Islet of Langerhans (tissue), 1 donor: ENCODE results near the gene MRPL42.
"Not testable (repeated sequence)": the region's sequence is repeated elsewhere in the genome, so short reads cannot be mapped to it uniquely, and the experiment has no call there.

ENCODE experiments used
- FAIRE-seq: peaks from one replicate; lab custom pipeline; 2011; peaks lifted over from hg19 to GRCh38; lab: Jason Lieb, UNC

MRPL42 gene

DNA sequence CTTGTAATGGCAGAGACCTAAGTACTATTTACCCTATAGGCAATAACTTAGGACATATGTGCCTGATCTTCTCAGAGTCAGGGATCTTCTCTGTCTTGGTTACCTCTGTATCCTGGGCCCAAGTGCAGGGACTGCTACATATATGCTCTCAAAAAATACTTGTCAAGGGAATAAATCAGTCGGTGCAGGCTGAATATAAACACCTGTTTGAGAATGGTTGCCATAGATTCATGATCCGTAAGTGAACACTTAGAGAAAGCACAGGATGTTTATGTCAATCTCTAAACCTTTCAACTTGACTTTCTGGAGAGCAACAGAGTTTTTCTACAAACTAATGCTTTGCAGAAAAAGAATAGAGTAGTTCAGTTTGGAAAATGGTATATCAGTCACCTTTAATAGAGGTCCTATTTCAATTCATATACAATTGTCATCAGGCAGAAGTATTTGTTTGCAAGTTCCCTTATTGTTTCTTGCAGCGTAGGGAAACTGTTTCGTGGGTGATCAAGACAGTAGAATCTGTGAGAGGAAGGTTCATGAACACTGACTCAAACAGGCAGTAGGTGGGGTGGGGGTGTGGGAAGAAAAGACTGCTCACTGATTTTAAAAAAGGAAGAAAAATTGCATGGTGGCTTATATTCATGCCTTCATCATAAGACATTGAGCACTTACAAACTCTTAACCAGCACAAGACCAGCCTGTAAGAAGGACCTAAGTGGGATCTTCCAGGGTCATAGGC lies 19.6 kb upstream of the MRPL42 start:
- no peak for FAIRE-seq

DNA sequence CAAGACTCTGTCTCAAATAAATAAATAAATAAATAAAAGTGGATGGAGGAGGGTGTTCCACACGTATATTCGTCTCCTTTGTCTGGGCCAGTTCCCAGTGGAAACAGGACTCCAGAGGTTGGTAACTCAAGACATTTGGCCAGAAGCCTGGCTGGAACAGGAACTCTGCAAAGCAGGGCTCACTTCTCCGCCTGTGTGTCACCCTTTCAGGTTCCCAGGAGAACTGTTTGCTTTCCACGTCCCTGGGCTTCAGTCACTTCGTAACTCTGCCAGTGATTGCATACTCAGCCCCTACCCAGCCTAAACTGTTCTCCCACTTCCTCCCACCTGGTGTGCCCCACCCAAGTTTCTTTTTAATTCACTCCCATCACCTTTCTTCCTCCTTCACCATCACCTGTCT lies 18.5 kb upstream of the MRPL42 start:
- FAIRE-seq = no peak

DNA sequence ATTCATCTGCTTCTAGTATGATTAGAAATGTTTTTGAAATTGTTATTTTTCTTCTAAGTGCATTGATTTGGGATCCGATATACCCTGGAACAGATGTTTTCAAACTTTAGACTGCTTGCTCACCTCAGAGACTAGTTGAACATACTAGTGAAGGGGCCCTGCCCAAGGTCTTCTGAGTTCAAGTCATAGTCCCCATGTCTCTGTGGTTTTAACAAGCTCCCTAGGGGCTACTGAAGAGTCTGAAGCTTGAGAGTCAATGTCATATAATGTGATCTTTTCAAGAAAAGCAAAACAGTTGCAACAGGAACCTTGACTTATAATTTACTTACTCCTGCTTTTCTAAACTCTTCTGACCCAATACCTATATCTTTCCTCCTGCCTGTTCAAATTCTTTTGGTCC lies 18.0 kb upstream of the MRPL42 start:
- FAIRE-seq = no peak

DNA sequence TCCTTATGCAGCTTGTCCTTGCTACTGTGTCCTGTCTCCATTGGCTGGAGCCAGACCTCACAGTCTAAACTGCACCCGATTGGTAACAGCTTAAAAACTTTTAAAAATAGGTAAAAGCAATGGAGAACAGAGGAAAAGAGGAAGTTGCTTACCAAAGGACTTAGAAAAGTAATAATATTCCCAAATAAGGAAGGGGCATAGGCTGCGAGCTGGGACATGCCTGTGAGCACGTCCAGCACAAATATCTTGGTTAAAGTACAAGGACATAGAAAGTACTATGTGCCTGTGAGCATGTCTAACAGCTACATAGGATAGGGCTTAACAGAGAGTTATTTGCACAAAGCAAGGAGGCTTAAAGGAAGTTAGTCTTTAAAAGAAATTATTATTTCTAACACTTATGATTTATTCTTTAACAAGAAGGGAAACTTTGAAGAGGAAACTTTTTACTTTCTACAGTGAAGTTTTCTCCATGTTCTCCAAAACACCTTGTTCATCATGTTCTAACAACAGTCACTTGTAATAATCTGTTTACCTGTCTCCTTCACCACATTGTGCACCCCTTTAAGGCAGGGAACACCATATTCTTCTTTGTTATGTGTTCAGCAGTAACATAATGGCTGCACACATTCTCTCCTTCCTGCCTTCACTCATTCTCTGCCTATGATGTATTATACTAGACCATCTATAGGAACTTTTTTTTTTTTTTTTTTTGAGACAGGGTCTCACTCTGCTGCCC lies 15.7 kb upstream of the MRPL42 start:
- no peak for FAIRE-seq

DNA sequence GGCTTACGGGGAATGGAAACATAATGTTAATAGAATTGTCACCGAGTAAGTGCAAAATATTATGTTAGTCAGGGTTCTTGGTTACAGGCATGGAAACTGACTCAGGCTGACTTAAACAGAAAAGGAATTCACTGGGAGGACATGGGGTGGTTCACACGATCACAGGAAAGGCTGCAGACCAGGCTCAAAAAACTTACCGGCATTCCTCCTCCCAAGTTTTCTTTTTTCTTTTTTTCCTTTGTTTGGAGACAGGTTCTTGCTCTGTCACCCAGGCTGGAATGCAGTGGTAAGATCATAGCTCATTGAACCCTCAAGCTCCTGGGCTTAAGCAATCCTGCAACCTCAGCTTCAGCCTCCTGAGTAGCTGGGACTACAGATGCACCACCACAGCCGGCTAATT lies 13.7 kb upstream of the MRPL42 start:
- no peak for FAIRE-seq

DNA sequence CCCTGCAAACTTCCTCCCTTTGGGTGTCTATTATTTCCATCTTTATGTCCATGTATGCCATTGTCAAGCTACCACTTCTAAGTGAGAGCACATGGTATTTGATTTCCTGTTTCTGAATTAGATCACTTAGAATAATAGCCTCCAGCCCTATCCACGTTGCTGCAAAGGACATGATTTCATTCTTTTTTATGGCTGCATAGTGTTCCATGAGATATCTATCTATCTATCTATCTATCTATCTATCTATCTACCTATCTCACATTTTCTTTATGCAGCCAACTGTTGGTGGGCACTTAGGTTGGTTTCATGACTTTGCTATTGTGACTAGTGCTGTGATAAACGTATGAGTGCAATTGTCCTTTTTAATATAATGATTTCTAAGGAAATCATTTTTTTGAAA lies 11.2 kb upstream of the MRPL42 start:
- FAIRE-seq = no peak

DNA sequence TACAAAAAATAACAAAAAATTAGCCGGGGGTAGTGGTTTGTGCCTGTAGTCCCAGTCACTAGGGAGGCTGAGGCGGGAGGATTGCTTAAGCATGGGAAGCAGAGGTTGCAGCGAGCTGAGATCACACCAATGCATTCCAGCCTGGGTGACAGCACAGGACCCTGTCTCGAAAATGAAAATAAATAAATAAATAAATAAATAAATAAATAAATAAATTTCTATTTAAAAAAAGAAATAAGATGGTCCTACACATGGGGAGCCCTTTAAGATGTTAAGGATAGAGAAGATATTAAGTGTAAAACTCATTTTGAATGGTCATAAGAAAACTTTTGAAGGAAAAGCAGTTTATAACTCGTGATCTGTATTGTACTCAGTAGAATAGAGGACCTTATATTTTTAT lies 8.2 kb upstream of the MRPL42 start:
- FAIRE-seq = no peak

DNA sequence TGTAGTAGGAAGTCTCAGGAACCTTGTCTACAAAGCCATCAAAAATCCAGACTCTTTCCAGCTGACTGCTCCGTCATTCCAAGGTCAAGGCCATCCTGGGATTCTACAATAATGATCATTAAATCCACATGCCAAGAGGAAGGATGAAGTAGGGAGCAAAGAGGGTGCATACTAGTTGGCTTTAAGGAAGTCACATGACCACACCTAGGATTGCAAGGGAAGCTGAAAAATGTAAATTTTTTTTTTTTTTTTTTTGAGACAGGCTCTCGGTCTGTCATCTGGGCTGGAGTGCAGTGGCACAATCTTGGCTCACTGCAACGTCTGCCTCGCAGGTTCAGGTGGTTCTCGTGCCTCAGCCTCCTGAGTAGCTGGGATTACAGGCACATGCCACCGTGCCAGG lies 7.3 kb upstream of the MRPL42 start:
- FAIRE-seq = no peak

DNA sequence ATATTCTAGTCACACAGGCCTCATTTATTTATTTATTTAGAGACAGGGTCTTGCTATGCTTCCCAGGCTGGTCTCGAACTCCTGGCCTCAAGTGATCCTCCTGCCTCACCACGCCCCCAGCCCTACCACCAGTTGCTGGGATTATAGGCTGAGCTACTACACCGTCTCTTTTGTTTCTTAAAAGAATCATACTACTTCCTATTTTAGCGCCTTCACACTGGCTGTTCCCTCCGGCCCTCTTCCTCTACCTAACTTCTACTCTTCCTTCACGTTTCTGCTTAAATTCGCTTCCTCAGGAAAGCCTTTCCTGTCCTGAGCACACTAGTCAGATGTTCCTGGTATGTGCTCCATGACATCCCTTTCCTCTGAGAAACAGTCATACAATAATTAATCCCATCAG lies 6.4 kb upstream of the MRPL42 start:
- no peak for FAIRE-seq

DNA sequence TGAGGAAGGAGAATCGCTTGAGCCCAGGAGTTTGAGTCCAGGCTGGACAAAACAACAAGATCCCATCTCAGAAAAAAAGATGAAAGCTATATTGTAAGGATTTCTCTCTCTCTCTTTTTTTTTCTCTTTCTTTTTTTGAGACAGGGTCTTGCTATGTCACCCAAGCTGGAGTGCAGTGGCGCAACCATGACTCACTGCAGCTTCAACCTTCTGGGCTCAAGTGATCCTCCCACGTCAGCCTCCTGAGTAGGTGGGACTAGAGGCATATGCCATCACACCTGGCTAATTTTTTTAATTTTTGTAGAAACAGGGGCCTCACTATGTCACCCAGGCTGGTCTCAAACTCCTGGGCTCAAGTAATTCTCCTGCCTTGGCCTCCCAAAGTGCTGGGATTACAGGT lies 5.8 kb upstream of the MRPL42 start:
- no peak for FAIRE-seq

DNA sequence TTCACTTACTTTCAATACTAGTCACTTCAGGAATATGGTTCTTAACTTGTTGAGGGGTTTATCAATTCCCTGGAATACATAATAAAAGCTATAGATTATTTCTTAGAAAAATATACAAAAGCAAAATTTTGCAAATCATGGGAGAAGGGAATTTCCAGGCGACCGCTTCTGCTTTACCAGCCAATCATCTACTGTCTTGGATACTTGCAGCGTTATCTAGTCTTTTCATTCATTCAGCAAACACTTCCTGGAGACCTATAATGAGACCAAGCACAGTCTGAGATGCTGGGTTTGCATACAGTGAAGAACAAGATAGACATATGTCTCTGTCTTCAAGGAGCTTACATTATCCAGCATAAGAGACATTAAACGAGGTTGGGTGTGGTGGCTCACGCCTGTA lies 1.5 kb upstream of the MRPL42 start:
- no peak for FAIRE-seq

DNA sequence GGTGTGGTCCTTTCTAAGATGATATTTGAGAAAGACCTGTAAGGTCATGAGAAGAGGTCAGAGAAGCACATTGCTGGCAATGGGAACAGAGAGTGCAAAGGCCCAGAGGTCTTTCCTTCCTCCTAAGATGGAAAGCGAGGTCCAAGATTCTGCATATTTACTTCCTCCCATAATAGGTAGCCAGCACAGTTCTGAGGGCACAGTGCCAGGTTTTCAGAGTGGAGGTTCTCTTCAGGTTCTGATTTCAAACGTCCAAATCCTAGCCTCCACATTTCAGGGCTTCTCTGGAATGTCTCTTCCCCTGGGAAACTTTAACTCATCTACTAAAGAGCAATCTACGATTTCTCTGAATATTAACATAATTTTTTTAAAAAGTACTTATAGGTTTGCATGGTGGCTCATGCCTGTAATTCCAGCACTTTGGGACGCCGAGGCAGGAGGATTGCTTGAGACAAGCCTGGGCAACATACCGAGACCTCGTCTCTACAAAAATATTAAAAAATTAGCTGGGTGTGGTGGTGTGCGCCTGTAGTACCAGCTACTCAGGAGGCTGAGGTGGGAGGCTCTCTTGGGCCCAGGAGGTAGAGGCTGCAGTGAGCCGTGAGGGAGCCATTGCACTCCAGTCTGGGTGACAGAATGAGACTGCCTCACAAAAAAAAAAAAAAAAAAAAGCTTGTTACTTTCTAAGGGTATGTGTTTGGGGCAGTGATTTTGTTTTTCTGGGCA lies 526 bp upstream of the MRPL42 start:
- no peak for FAIRE-seq

DNA sequence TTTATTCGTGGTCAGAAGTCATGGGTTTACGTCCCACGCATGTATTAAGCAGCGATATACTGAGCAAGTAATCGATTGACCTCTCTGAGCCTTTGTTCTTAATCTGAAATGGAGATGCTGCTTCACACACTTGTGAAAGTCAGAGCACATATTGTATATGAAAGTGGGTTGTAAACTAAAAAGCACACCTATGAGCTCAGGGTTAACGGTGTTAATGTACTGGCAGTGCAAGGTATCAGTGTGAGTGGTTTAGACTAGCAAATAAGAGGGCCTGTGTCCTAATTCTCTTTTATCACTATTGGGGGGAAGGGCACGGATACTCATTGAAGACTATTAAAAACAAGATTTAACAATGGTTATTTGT lies 676 bp downstream of the MRPL42 start:
- no peak for FAIRE-seq

DNA sequence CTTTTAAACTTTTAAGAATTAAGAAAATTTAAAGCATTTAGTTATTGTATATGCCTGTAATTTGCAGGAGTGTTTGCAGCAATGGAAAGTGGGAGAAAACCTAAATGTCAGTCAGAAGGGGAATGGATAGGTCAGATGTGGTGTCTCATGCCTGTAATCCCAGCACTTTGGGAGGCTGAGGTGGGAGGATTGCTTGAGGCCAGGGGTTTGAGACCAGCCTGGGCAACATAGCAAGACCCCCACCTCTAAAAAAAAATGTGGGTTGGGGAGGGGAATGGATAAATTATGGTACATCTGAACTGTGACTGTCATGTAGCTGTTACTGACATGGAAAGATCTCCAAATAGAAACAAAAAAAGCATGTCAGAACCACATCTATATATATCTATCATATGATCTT lies 2.1 kb downstream of the MRPL42 start:
- FAIRE-seq = no peak

DNA sequence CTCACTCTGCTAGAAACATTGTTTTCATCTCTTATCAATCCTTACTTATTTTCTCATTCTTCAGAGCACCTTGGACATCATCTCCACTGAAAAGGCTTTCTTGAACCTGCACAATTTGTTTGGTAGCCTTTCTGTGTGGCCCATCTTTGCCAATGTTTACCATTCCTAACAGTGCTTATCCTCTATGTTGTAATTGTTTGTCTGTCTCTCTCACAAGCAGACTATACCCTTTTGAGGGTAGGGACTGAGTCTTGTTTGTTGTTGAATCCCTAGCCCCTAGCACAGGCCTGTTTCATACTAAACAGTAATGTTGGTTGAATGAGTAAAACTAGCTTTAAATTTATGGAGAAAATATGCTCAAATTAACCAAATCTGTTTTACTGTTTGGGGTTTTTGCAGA lies 9.2 kb downstream of the MRPL42 start:
- no peak for FAIRE-seq

DNA sequence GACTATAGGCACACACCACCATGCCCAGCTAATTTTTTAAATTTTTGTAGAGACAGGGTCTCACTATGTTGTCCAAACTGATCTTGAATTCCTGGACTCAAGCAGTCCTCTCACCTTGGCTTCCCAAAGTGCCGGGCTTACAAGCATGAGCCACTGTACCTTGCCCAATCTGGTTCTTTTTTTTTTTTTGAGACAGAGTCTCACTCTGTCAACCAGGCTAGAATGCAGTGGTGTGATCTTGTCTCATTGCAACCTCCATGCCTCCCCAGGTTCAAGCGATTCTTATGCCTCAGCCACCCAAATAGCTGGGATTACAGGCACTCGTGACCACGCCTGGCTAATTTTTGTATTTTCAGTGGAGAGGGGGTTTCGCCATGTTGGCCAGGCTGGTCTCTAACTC lies 15.4 kb downstream of the MRPL42 start:
- no peak for FAIRE-seq

DNA sequence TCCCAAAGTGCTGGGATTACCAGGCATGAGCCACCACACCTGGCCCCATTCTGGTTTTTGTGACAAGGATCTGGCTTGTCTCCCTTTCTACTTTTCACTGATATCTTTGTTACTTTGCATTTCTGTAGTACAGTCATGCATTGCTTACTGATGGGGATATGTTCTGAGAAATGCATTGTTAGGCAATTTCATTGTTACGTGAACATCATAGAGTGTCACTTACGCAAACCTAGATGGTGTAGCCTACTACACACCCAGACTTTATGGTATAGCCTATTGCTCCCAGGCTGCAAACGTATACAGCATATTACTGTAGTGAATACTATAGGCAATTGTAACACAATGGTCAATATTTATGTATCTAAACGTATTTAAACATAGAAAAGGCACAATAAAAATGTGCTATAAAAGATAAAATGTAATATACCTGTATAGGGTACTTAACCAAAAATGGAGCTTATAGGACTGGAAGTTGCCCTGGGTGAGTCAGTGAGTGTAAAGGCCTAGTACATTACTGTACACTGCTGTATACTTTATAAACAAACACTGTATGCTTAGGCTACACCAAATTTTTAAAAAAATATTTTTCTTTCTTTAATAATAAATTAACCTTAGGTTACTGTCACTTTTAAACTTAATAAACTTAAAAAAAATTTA lies 16.0 kb downstream of the MRPL42 start:
- FAIRE-seq = no peak

DNA sequence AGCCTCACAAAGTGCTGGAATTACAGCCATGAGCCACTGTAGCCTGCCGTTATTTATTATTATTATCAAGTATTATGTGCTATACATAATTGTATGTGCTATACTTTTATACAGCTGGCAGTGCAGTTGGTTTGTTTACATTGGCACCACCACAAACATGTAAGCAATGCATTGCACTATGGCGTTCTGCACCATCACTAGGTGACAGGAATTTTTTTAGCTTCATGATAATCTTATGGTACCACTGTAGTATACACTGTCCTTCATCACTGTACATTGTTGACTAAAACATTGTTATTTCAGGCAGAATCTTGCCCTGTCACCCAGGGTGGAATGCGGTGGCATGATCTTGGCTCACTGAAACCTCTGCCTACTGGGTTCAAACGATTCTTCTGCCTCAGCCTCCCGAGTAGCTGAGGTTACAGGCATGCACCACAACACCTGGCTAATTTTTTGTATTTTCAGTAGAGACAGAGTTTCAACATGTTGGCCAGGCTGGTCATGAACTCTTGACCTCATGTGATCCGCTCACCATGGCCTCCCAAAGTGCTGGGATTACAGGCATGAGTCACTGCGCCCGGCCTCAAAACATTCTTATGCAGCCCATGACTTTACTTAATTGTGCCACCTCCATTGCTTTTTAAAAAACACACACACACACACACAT lies 17.1 kb downstream of the MRPL42 start:
- no peak for FAIRE-seq

DNA sequence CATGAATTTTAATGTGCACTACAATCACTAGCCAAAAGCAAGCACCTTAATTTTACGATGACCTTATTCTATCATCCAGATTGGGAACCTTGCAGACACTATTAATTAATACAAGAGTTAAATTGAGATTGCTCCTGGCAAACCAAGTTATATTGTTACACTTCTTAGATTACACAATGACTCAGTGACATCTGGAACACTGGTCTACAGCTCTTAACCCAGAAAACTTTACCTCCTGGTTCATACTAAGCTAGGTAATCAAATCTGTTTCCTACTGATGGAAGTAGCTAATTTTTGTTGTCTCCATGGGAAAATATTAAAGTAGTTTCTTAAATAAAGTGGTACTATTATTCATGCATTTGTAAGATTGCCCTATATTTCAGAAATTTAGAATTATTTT lies 25.5 kb downstream of the MRPL42 start:
- not testable (repeated sequence) for FAIRE-seq

DNA sequence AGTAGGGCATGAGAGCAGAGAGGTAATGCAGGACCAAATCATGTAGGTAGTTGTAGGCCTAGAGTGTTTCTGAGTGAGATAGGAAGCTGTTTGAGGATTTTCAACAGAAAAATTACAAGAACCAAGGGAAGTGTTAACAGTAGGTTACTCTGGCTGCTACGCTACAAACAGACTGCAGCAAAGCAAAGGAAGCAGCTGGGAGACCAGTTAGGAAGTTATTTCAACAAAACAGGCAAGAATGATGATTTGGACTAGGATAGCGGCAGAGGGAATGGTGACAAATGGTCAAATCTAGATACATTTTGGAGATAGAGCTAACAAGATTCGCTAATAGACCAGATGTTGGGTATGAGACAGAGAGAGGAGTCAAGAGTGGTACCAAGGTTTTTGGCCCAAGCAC lies 26.8 kb downstream of the MRPL42 start:
- FAIRE-seq = no peak

DNA sequence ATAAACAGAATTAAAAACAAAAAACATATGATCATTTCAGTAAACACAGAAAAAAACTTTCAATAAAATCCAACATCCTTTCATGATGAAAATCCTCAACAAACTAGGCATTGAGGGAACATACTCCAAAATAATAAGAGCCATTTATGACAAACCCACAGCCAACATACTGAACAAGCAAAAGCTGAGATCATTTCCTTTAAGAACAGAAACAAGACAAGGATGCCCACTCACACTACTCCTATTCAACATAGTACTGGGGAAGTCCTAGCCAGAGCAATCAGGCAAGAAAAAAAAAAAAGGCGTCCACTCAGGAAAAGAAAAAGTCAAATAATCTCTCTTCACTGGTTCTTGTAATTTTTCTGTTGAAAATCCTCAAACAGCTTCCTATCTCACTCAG lies 30.1 kb downstream of the MRPL42 start:
- FAIRE-seq = no peak

DNA sequence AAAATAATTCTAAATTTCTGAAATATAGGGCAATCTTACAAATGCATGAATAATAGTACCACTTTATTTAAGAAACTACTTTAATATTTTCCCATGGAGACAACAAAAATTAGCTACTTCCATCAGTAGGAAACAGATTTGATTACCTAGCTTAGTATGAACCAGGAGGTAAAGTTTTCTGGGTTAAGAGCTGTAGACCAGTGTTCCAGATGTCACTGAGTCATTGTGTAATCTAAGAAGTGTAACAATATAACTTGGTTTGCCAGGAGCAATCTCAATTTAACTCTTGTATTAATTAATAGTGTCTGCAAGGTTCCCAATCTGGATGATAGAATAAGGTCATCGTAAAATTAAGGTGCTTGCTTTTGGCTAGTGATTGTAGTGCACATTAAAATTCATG lies 31.5 kb downstream of the MRPL42 start:
- FAIRE-seq = peak; percentile 99

DNA sequence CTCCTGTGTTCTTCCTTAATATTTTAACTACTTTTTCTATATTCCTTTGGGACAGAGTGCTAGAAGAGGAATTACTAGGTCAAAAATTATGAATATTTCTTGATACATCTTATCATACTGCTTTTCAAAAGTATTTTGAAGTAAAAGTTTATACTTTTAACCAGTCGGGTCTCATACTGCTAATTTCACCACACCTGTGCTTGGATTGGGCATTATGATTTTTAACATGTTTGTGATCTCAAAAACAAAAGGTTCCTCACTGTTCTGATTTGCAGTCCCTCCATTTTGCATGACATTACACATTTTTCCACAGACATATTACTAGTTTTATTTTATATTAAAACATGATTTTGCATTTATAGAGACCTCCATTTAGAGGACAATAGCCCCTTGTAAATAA lies 32.9 kb downstream of the MRPL42 start:
- FAIRE-seq = no peak
